HepG2 (cell line): ENCODE results near the gene TBCD. TPM values are rescaled to one million over a fixed set of nuclear protein-coding genes. Genes with fewer than 3 reads are reported as not detected.

ENCODE experiments used
- ATAC-seq: fragments of 200-7000 bp; cut with Tn5 transposase; 3 replicates; pipeline ENCODE4 v1.9.1; 2020; ENCODE audit warnings: mild to moderate bottlenecking, moderate library complexity
- BruUV-seq: library from RNA; stranded (reverse); fragments of 400-500 nt; replicated peaks from 2 replicates; lab custom pipeline; 2021; lab: Mats Ljungman, UMichigan
- CTCF ChIA-PET: fragments of 300-600 bp; formaldehyde crosslinking; extraction: SDS; loops from one replicate; lab custom pipeline; 2021; ENCODE audit warnings: low total read pairs, inconsistent platforms, low intra/inter-chr PET ratio; lab: Yijun Ruan, JAX
- POLR2A ChIA-PET: fragments of 350-600 bp; sonication (Branson Sonifier 250); formaldehyde crosslinking; loops from one replicate; lab custom pipeline; 2020; ENCODE audit warnings: antibody characterized with exemption, inconsistent platforms; lab: Yijun Ruan, JAX
- DNase-seq: peaks from one replicate; pipeline ENCODE4 v3.0.0-alpha.2; 2015; ENCODE audit warnings: low spot score
- FAIRE-seq: peaks from 3 replicates; lab custom pipeline; 2011; peaks lifted over from hg19 to GRCh38; lab: Jason Lieb, UNC
- H2AFZ ChIP-seq: one replicate; pipeline ENCODE4 v1.6.1; 2011; ENCODE audit warnings: low read length, inconsistent platforms
- H3K27ac ChIP-seq: fragments of 300-600 bp; 3 replicates; pipeline ENCODE4 v1.8.0; 2011; ENCODE audit warnings: mixed run types, mild to moderate bottlenecking, mixed read lengths, low read length, inconsistent platforms; ENCODE audit not compliant: insufficient read depth; ENCODE audit errors: extremely low read length
- H3K27me3 ChIP-seq, 2 experiments: fragments of 200-600 bp in 1 of 2; 2 replicates in 1 of 2; 3 replicates in 1 of 2; pipeline versions ENCODE4 v1.6.0 to v1.8.0; 2011; ENCODE audit warnings: low read length in 2 of 2, mild to moderate bottlenecking in 2 of 2, moderate library complexity in 2 of 2, inconsistent platforms in 1 of 2; ENCODE audit not compliant: insufficient read depth in 2 of 2, control insufficient read depth in 1 of 2
- H3K36me3 ChIP-seq, 2 experiments: fragments of 200-600 bp in 1 of 2; replicated peaks in 1 of 2; 2 replicates in 1 of 2; 3 replicates in 1 of 2; pipeline versions ENCODE4 v1.5.1 to v1.8.0; 2011; ENCODE audit warnings: low read length in 2 of 2, inconsistent platforms in 1 of 2; ENCODE audit not compliant: insufficient read depth in 2 of 2, control insufficient read depth in 1 of 2
- H3K4me1 ChIP-seq: 2 replicates; pipeline ENCODE4 v1.5.1; 2012; ENCODE audit warnings: low read length, inconsistent platforms; ENCODE audit not compliant: insufficient read depth
- H3K4me2 ChIP-seq: 2 replicates; pipeline ENCODE4 v1.6.0; 2011; ENCODE audit warnings: low read depth, low read length, inconsistent platforms
- H3K4me3 ChIP-seq, 3 experiments: fragments of 200-600 bp in 1 of 3; sonication (generic), shearing (Covaris generic) in 1 of 3; replicated peaks in 1 of 3; 2 replicates each; pipeline ENCODE4 v1.5.1; 2011 to 2016; ENCODE audit warnings: low read length in 3 of 3, inconsistent platforms in 2 of 3, low read depth in 2 of 3, mild to moderate bottlenecking in 2 of 3, control low read depth in 1 of 3, mixed read lengths in 1 of 3; ENCODE audit not compliant: insufficient read depth in 1 of 3
- H3K79me2 ChIP-seq: one replicate; pipeline ENCODE4 v1.6.1; 2011; ENCODE audit warnings: low read length, inconsistent platforms; ENCODE audit not compliant: insufficient read depth
- H3K9ac ChIP-seq: 2 replicates; pipeline ENCODE4 v1.6.0; 2011; ENCODE audit warnings: mild to moderate bottlenecking, low read depth, low read length, inconsistent platforms; ENCODE audit not compliant: insufficient read depth
- H3K9me3 ChIP-seq: 2 replicates; pipeline ENCODE4 v1.5.1; 2012; ENCODE audit warnings: mild to moderate bottlenecking, low read length
- H4K20me1 ChIP-seq: 2 replicates; pipeline ENCODE4 v1.6.0; 2011; ENCODE audit warnings: inconsistent platforms, mild to moderate bottlenecking, low read length, moderate library complexity; ENCODE audit not compliant: insufficient read depth
- ERF ChIP-seq: IDR thresholded peaks from 2 replicates; pipeline ENCODE4 v1.6.1; 2018; ENCODE audit warnings: missing biosample characterization, missing genetic modification reagents
- FOSL2 ChIP-seq: sonication (generic); formaldehyde crosslinking; IDR thresholded peaks from 2 replicates; pipeline ENCODE4 v1.4.0; 2020; ENCODE audit warnings: missing genetic modification reagents
- HOXD1 ChIP-seq: sonication (generic); formaldehyde crosslinking; IDR thresholded peaks from 2 replicates; pipeline ENCODE4 v1.5.0; 2020; ENCODE audit warnings: missing genetic modification reagents
- KLF12 ChIP-seq: sonication (generic); formaldehyde crosslinking; IDR thresholded peaks from 2 replicates; pipeline ENCODE4 v1.4.0; 2020; ENCODE audit warnings: missing genetic modification reagents, borderline replicate concordance
- ZBTB38 ChIP-seq: sonication (generic); formaldehyde crosslinking; IDR thresholded peaks from 2 replicates; pipeline ENCODE4 v1.5.1; 2020; ENCODE audit warnings: mild to moderate bottlenecking, missing genetic modification reagents
- ZIK1 ChIP-seq: sonication (generic); formaldehyde crosslinking; IDR thresholded peaks from 2 replicates; pipeline ENCODE4 v1.5.0; 2020; ENCODE audit warnings: mild to moderate bottlenecking, low read depth, missing genetic modification reagents, borderline replicate concordance
- ZZZ3 ChIP-seq: sonication (generic); formaldehyde crosslinking; IDR thresholded peaks from 2 replicates; pipeline ENCODE4 v1.4.0; 2020; ENCODE audit warnings: missing genetic modification reagents, mild to moderate bottlenecking, borderline replicate concordance
- WGBS: methylation state at CpG from one replicate; pipeline ENCODE4 v1.1.6; 2017; ENCODE audit warnings: low lambda C conversion rate; 5-methylcytosine and 5-hydroxymethylcytosine counted together
- in situ Hi-C: cut with HindIII; loops from 2 replicates; pipeline ENCODE4 v1.10.0; 2017; ENCODE audit warnings: low pct_unique_long_range_greater_than_20kb; ENCODE audit not compliant: extremely low pct_ligation_motif_present
- intact Hi-C: fragments of 100-400 bp; cut with micrococcal nuclease; formaldehyde crosslinking; loops from one replicate; pipeline ENCODE4 v1.10.0; 2022; ENCODE audit not compliant: unreplicated experiment
- polyA plus RNA-seq, 8 experiments: library from polyadenylated mRNA; depleted of rRNA in 3 of 8; stranded (reverse) in 7 of 8; unstranded in 1 of 8; fragments of >200 nt; fragmentation: Illumina TruSeq in 4 of 8; extraction: Trizol in 4 of 8; gene quantifications; 2 replicates each; pipeline versions ENCODE4 v1.2.1 to v1.2.3, GENCODE V29; 2011 to 2016; ENCODE audit warnings: low read depth in 4 of 8, missing spikeins in 1 of 8, mixed read lengths in 1 of 8; ENCODE audit not compliant: insufficient read depth in 1 of 8
- total RNA-seq, 5 experiments: library from RNA; depleted of rRNA; stranded (reverse); fragments of >200 nt; fragmentation: Illumina TruSeq; extraction: Trizol; gene quantifications; 2 replicates each; pipeline ENCODE4 v1.2.3, GENCODE V29; 2016; ENCODE audit warnings: low read depth in 1 of 5
- TF ChIP-seq, protein P1 (sequence below): sonication (generic); formaldehyde crosslinking; IDR thresholded peaks from 2 replicates; pipeline ENCODE4 v1.4.0; 2020; ENCODE audit warnings: missing genetic modification reagents
- TF ChIP-seq, protein P2 (sequence below): sonication (generic); IDR thresholded peaks from 2 replicates; pipeline ENCODE4 v1.6.1; 2016; ENCODE audit warnings: low read depth, borderline replicate concordance
- TF ChIP-seq, protein P3 (sequence below), 2 experiments: sonication (generic) in 1 of 2; formaldehyde crosslinking in 1 of 2; IDR thresholded peaks; 2 replicates each; pipeline versions ENCODE4 v1.4.0 to v1.6.1; 2016 to 2020; ENCODE audit warnings: borderline replicate concordance in 1 of 2, low read depth in 1 of 2, mild to moderate bottlenecking in 1 of 2, missing genetic modification reagents in 1 of 2
- TF ChIP-seq, protein P4 (sequence below): IDR thresholded peaks from 2 replicates; pipeline ENCODE4 v1.6.1; 2016; ENCODE audit warnings: mild to moderate bottlenecking
- TF ChIP-seq, protein P5 (sequence below): sonication (generic); formaldehyde crosslinking; IDR thresholded peaks from 2 replicates; pipeline ENCODE4 v1.5.1; 2020; ENCODE audit warnings: mild to moderate bottlenecking, moderate library complexity, missing genetic modification reagents

Gene TBCD
- total and polyA plus RNA-seq, 2 of the 13 experiments (the other 11 are each of a cell fraction or from before 2014, with no cell fraction given) = 33.9 to 54.8 TPM

DNA sequence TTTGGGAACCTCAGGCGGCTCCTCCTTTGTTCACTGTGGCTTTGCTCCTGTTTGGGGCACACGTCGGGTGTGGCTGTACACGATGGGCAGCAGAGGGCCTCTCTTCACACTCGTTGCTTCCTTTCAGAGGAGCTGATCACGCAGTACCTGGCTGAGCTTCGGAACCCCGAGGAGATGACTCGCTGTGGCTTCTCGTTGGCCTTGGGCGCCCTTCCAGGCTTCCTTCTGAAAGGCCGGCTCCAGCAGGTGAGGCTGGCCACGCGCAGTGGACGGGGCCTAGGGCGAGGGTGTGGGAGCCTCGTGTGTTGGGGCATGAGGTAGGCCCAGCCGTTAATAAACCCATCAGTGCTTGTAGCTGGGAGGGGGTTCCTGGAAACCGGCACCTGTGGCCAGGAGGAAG lies 172.9 kb downstream of the TBCD start (continued):
- TF ChIP-seq, protein P1, sequence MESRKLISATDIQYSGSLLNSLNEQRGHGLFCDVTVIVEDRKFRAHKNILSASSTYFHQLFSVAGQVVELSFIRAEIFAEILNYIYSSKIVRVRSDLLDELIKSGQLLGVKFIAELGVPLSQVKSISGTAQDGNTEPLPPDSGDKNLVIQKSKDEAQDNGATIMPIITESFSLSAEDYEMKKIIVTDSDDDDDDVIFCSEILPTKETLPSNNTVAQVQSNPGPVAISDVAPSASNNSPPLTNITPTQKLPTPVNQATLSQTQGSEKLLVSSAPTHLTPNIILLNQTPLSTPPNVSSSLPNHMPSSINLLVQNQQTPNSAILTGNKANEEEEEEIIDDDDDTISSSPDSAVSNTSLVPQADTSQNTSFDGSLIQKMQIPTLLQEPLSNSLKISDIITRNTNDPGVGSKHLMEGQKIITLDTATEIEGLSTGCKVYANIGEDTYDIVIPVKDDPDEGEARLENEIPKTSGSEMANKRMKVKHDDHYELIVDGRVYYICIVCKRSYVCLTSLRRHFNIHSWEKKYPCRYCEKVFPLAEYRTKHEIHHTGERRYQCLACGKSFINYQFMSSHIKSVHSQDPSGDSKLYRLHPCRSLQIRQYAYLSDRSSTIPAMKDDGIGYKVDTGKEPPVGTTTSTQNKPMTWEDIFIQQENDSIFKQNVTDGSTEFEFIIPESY (CRISPR knock-in tag) = peak; percentile 59; the same call in 1 of the 2 replicates
- TF ChIP-seq HOXD1 (CRISPR knock-in tag) (no peak), KLF12 (no peak), FOSL2 (CRISPR knock-in tag) (0 out of 2 replicates have a peak, but pooled peaks have one; percentile 23), ZBTB38 (0 out of 2 replicates have a peak, but pooled peaks have one; percentile 36), ZZZ3 (no peak)

DNA sequence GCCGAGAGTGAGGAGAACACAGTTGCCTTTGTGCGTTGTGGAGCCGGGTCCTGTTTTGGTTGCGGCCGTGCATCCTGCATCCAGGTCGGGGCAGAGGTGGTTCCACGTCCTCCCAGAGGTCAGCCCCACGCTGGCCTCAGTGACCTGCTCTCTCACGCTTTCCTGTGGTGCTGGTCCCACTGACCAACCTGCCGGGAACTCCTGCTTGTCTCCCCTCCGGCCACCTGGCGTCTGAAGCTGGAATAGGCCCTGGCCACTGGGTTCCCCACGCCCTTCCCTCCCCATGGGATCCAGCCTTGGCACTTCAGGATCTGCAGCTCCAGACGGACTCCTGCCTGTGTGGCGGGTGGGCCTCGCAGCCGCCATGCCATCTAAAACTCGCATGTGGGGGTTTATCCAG lies 173.5 kb downstream of the TBCD start:
- WGBS = 90% methylated on average over 18 of the region's 18 CpGs
- TF ChIP-seq ZIK1 (CRISPR knock-in tag) (no peak), ERF (CRISPR knock-in tag) (no peak)
- TF ChIP-seq, protein P2, sequence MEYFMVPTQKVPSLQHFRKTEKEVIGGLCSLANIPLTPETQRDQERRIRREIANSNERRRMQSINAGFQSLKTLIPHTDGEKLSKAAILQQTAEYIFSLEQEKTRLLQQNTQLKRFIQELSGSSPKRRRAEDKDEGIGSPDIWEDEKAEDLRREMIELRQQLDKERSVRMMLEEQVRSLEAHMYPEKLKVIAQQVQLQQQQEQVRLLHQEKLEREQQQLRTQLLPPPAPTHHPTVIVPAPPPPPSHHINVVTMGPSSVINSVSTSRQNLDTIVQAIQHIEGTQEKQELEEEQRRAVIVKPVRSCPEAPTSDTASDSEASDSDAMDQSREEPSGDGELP = no peak
- TF ChIP-seq, protein P3, sequence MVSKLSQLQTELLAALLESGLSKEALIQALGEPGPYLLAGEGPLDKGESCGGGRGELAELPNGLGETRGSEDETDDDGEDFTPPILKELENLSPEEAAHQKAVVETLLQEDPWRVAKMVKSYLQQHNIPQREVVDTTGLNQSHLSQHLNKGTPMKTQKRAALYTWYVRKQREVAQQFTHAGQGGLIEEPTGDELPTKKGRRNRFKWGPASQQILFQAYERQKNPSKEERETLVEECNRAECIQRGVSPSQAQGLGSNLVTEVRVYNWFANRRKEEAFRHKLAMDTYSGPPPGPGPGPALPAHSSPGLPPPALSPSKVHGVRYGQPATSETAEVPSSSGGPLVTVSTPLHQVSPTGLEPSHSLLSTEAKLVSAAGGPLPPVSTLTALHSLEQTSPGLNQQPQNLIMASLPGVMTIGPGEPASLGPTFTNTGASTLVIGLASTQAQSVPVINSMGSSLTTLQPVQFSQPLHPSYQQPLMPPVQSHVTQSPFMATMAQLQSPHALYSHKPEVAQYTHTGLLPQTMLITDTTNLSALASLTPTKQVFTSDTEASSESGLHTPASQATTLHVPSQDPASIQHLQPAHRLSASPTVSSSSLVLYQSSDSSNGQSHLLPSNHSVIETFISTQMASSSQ (IDR thresholded peaks at IDR 0.05; ENCODE audit: low read depth) = no peak
- TF ChIP-seq, protein P3 (CRISPR knock-in tag; IDR thresholded peaks at IDR 0.05; ENCODE audit: borderline replicate concordance) = no peak
- TF ChIP-seq, protein P4, sequence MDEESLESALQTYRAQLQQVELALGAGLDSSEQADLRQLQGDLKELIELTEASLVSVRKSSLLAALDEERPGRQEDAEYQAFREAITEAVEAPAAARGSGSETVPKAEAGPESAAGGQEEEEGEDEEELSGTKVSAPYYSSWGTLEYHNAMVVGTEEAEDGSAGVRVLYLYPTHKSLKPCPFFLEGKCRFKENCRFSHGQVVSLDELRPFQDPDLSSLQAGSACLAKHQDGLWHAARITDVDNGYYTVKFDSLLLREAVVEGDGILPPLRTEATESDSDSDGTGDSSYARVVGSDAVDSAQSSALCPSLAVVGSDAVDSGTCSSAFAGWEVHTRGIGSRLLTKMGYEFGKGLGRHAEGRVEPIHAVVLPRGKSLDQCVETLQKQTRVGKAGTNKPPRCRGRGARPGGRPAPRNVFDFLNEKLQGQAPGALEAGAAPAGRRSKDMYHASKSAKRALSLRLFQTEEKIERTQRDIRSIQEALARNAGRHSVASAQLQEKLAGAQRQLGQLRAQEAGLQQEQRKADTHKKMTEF (CRISPR knock-in tag) = no peak
- TF ChIP-seq, protein P5, sequence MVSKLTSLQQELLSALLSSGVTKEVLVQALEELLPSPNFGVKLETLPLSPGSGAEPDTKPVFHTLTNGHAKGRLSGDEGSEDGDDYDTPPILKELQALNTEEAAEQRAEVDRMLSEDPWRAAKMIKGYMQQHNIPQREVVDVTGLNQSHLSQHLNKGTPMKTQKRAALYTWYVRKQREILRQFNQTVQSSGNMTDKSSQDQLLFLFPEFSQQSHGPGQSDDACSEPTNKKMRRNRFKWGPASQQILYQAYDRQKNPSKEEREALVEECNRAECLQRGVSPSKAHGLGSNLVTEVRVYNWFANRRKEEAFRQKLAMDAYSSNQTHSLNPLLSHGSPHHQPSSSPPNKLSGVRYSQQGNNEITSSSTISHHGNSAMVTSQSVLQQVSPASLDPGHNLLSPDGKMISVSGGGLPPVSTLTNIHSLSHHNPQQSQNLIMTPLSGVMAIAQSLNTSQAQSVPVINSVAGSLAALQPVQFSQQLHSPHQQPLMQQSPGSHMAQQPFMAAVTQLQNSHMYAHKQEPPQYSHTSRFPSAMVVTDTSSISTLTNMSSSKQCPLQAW (CRISPR knock-in tag) = no peak

More for the DNA sequence above, 173.5 kb downstream of the TBCD start:
- H3K9me3 ChIP-seq = no peaks in the 10 kb centered on the region
- H3K79me2 ChIP-seq = no peaks in the 10 kb centered on the region
- H3K4me2 ChIP-seq = no peak overlapping the region
- in situ Hi-C loops (loop anchor here (5.0 kb wide), 1 partner anchor 143 kb away; no protein-coding TSS in a partner anchor), intact Hi-C loops (no loop called here)
- peak; percentile 16; the same call in 2 of the 3 replicates for ATAC-seq
- DNase-seq = no peak
- H2AFZ ChIP-seq = no peak overlapping the region
- no peak overlapping the region for H3K4me3 ChIP-seq
- BruUV-seq = no TSS peak
- peaks cover 12% of the 10 kb centered on the region for H3K4me1 ChIP-seq
- no peak overlapping the region for H3K9ac ChIP-seq
- ChIA-PET POLR2A (no interaction called here), CTCF (interaction anchor here (1.0 kb wide), 1 partner anchor 144 kb away, joined by 4 read pairs; no protein-coding TSS in a partner anchor)
- peaks cover 33 to 45% of the 10 kb centered on the region in 2 experiments; a peak in 4 of 5 replicates for H3K36me3 ChIP-seq
- no peaks in the 10 kb centered on the region for H3K27me3 ChIP-seq
- H3K27ac ChIP-seq = no peak overlapping the region
- no peaks in the 10 kb centered on the region for H4K20me1 ChIP-seq
- FAIRE-seq = no peak
